Measurements from ENCODE around the gene F11.
"Not testable (repeated sequence)": the region's sequence is repeated elsewhere in the genome, so short reads cannot be mapped to it uniquely, and the experiment has no call there.

F11 gene

GRCh38 chr4:186242031-186242430, 24.0 kb upstream of the F11 start:
- H3K9me3 Mint-ChIP-seq, H3K4me1 Mint-ChIP-seq, H3K27me3 Mint-ChIP-seq: not testable (repeated sequence)

GRCh38 chr4:186243331-186243730, 22.7 kb upstream of the F11 start:
- no peaks in the 10 kb centered on the region for H3K4me1 Mint-ChIP-seq
- DNase-seq: no peak
- CTCF ChIA-PET: no interaction called here
- no peaks in the 10 kb centered on the region for H3K9me3 Mint-ChIP-seq
- H3K27ac Mint-ChIP-seq: no peak overlapping the region
- H3K27me3 Mint-ChIP-seq: no peaks in the 10 kb centered on the region
- no peak overlapping the region for H3K4me3 Mint-ChIP-seq
- no peaks in the 10 kb centered on the region for H3K36me3 Mint-ChIP-seq

More at GRCh38 chr4:186242031-186242430, 24.0 kb upstream of the F11 start:
- H3K36me3 Mint-ChIP-seq, DNase-seq, H3K4me3 Mint-ChIP-seq, CTCF ChIA-PET, H3K27ac Mint-ChIP-seq: not testable (repeated sequence)

GRCh38 chr4:186244835-186245234, 21.2 kb upstream of the F11 start:
- Mint-ChIP-seq H3K27ac (no peak overlapping the region), H3K9me3 (no peaks in the 10 kb centered on the region), H3K4me3 (no peak overlapping the region), H3K27me3 (no peaks in the 10 kb centered on the region), H3K36me3 (no peaks in the 10 kb centered on the region), H3K4me1 (no peaks in the 10 kb centered on the region)
- CTCF ChIA-PET: no interaction called here
- no peak for DNase-seq

- H3K4me3 Mint-ChIP-seq, DNase-seq, H3K27ac Mint-ChIP-seq, H3K4me1 Mint-ChIP-seq, H3K9me3 Mint-ChIP-seq, CTCF ChIA-PET, H3K27me3 Mint-ChIP-seq, H3K36me3 Mint-ChIP-seq: not testable (repeated sequence)
Measured at GRCh38 chr4:186247062-186247752, 18.8 kb upstream of the F11 start.

GRCh38 chr4:186248643-186249042, 17.3 kb upstream of the F11 start:
- H3K9me3 Mint-ChIP-seq: no peaks in the 10 kb centered on the region
- CTCF ChIA-PET: no interaction called here
- no peak overlapping the region for H3K27ac Mint-ChIP-seq
- H3K36me3 Mint-ChIP-seq: no peaks in the 10 kb centered on the region
- no peaks in the 10 kb centered on the region for H3K4me1 Mint-ChIP-seq
- no peak overlapping the region for H3K4me3 Mint-ChIP-seq
- DNase-seq: no peak
- peaks cover 3% of the 10 kb centered on the region for H3K27me3 Mint-ChIP-seq

GRCh38 chr4:186249785-186250754, 15.9 kb upstream of the F11 start:
- no peak overlapping the region for H3K27ac Mint-ChIP-seq
- H3K4me1 Mint-ChIP-seq: no peaks in the 10 kb centered on the region
- H3K9me3 Mint-ChIP-seq: no peaks in the 10 kb centered on the region
- no peaks in the 10 kb centered on the region for H3K36me3 Mint-ChIP-seq
- CTCF ChIA-PET: no interaction called here
- H3K4me3 Mint-ChIP-seq: no peak overlapping the region
- DNase-seq: no peak
- H3K27me3 Mint-ChIP-seq: peaks cover 3% of the 10 kb centered on the region

- no peaks in the 10 kb centered on the region for H3K4me1 Mint-ChIP-seq
- no peak overlapping the region for H3K27ac Mint-ChIP-seq
- no peak overlapping the region for H3K4me3 Mint-ChIP-seq
- no peaks in the 10 kb centered on the region for H3K9me3 Mint-ChIP-seq
- DNase-seq: no peak
- CTCF ChIA-PET: no interaction called here
- H3K36me3 Mint-ChIP-seq: no peaks in the 10 kb centered on the region
- peaks cover 3% of the 10 kb centered on the region for H3K27me3 Mint-ChIP-seq
Measured at GRCh38 chr4:186250760-186251159, 15.2 kb upstream of the F11 start.

GRCh38 chr4:186255122-186255521, 10.9 kb upstream of the F11 start:
- Mint-ChIP-seq H3K4me3 (no peak overlapping the region), H3K4me1 (no peaks in the 10 kb centered on the region), H3K9me3 (no peaks in the 10 kb centered on the region), H3K36me3 (no peaks in the 10 kb centered on the region), H3K27me3 (peaks cover 2% of the 10 kb centered on the region), H3K27ac (no peak overlapping the region)
- no peak for DNase-seq
- CTCF ChIA-PET: no interaction called here

- CTCF ChIA-PET: no interaction called here
- no peaks in the 10 kb centered on the region for H3K36me3 Mint-ChIP-seq
- no peaks in the 10 kb centered on the region for H3K4me1 Mint-ChIP-seq
- H3K27ac Mint-ChIP-seq: no peak overlapping the region
- DNase-seq: no peak
- no peak overlapping the region for H3K4me3 Mint-ChIP-seq
- no peaks in the 10 kb centered on the region for H3K27me3 Mint-ChIP-seq
- H3K9me3 Mint-ChIP-seq: no peaks in the 10 kb centered on the region
Measured at GRCh38 chr4:186258216-186258811, 7.7 kb upstream of the F11 start.

- no peaks in the 10 kb centered on the region for H3K9me3 Mint-ChIP-seq
- H3K4me1 Mint-ChIP-seq: no peaks in the 10 kb centered on the region
- H3K36me3 Mint-ChIP-seq: no peaks in the 10 kb centered on the region
- H3K4me3 Mint-ChIP-seq: no peak overlapping the region
- no peak for DNase-seq
- no peak overlapping the region for H3K27ac Mint-ChIP-seq
- CTCF ChIA-PET: no interaction called here
- H3K27me3 Mint-ChIP-seq: peaks cover 3% of the 10 kb centered on the region
Measured at GRCh38 chr4:186260117-186260503, 5.9 kb upstream of the F11 start.

GRCh38 chr4:186260504-186261448, 5.2 kb upstream of the F11 start:
- Mint-ChIP-seq H3K9me3 (no peaks in the 10 kb centered on the region), H3K4me3 (no peak overlapping the region), H3K36me3 (no peaks in the 10 kb centered on the region), H3K4me1 (no peaks in the 10 kb centered on the region), H3K27me3 (peaks cover 8% of the 10 kb centered on the region), H3K27ac (no peak overlapping the region)
- CTCF ChIA-PET: no interaction called here
- no peak for DNase-seq

- CTCF ChIA-PET: no interaction called here
- Mint-ChIP-seq H3K4me3 (no peak overlapping the region), H3K9me3 (no peaks in the 10 kb centered on the region), H3K36me3 (no peaks in the 10 kb centered on the region), H3K27me3 (peaks cover 13% of the 10 kb centered on the region), H3K4me1 (no peaks in the 10 kb centered on the region), H3K27ac (no peak overlapping the region)
- DNase-seq: no peak
Measured at GRCh38 chr4:186264660-186265059, 1.3 kb upstream of the F11 start.

GRCh38 chr4:186265250-186265649, 739 bp upstream of the F11 start:
- not testable (repeated sequence) for H3K9me3 Mint-ChIP-seq, DNase-seq

More at GRCh38 chr4:186265250-186265649, 739 bp upstream of the F11 start:
- CTCF ChIA-PET, H3K27ac Mint-ChIP-seq, H3K4me3 Mint-ChIP-seq, H3K4me1 Mint-ChIP-seq, H3K36me3 Mint-ChIP-seq: not testable (repeated sequence)
- H3K27me3 Mint-ChIP-seq: peaks cover 13% of the 10 kb centered on the region
